ENCODE data around the gene LKAAEAR1.

DNA sequence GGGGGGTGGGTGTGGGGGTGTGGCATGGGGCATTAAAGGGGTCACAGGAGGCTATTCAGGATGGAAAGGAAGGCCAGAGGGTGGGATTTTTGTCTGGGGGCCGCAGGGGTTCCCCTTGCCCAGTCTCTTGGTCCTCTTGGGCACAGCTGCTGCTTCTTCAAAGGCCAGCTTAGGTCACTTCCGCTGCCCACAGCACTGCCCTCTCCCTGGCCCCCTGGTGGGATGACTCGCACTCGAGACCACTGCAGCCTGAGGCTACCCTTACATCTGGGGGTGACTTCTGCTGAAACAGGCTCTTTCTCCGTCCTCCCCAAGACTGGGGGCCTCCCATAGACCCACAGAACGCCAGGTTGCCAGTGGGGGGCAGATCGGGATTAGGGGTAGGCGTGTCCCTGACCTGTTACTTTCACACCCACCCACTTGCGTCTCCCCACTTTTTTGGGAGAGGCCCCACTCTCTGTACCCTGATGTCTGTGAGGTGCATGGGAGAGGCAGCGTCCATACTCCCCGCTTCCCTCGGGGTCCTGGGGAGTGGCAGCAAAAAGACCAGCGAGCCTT lies 1.3 kb downstream of the LKAAEAR1 start:
- no peak for TF ChIP-seq EZH2phosphoT487 (IDR thresholded peaks at IDR 0.05; ENCODE audit: borderline replicate concordance, low read depth, low read length)
- TF ChIP-seq, protein P1, sequence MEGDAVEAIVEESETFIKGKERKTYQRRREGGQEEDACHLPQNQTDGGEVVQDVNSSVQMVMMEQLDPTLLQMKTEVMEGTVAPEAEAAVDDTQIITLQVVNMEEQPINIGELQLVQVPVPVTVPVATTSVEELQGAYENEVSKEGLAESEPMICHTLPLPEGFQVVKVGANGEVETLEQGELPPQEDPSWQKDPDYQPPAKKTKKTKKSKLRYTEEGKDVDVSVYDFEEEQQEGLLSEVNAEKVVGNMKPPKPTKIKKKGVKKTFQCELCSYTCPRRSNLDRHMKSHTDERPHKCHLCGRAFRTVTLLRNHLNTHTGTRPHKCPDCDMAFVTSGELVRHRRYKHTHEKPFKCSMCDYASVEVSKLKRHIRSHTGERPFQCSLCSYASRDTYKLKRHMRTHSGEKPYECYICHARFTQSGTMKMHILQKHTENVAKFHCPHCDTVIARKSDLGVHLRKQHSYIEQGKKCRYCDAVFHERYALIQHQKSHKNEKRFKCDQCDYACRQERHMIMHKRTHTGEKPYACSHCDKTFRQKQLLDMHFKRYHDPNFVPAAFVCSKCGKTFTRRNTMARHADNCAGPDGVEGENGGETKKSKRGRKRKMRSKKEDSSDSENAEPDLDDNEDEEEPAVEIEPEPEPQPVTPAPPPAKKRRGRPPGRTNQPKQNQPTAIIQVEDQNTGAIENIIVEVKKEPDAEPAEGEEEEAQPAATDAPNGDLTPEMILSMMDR (conservative IDR thresholded peaks at IDR 0.05; ENCODE audit: low read length), result no peak

All from OCI-LY7 (cell line).